Measurements from ENCODE around the gene GORAB. TPM values are rescaled to one million over a fixed set of nuclear protein-coding genes. Genes with fewer than 3 reads are reported as not detected.

The GORAB gene
- polyA plus RNA-seq, 1 of the 3 experiments (the other 2 are of a cell fraction) = 10.5 TPM

- no peaks in the 10 kb centered on the region for H3K4me1 ChIP-seq (ENCODE audit: control insufficient read depth in 1 of 2, insufficient read depth in 2 of 2, low read depth in 1 of 2, low read length in 1 of 2)
- H3K27me3 ChIP-seq (ENCODE audit: insufficient read depth) = no peaks in the 10 kb centered on the region
- no peak overlapping the region for H3K9ac ChIP-seq
- 57% methylated on average over 3 of the region's 3 CpGs for WGBS (ENCODE audit: low lambda C conversion rate)
- H3K4me3 ChIP-seq (ENCODE audit: low read depth in 2 of 2, low read length in 1 of 2) = no peak overlapping the region
- H3F3A ChIP-seq (replicated peaks; ENCODE audit: insufficient read depth) = no peaks in the 10 kb centered on the region
- H3K79me2 ChIP-seq (ENCODE audit: insufficient read depth) = no peaks in the 10 kb centered on the region
- H3K9me3 ChIP-seq = 0 out of 2 replicates have a peak, but pooled peaks cover 4% of the 10 kb centered on the region
- H3K4me2 ChIP-seq = no peak overlapping the region
- H3K27ac ChIP-seq (ENCODE audit: low read depth in 2 of 2, low read length in 1 of 2) = no peak overlapping the region
- TF ChIP-seq JUND (IDR thresholded peaks at IDR 0.05) = no peak
- TF ChIP-seq RCOR1 (IDR thresholded peaks at IDR 0.05; ENCODE audit: low read length) = no peak
- no peak for TF ChIP-seq REST (IDR thresholded peaks at IDR 0.05; ENCODE audit: low read depth, low read length)
- no peaks in the 10 kb centered on the region for H4K20me1 ChIP-seq (ENCODE audit: insufficient read depth)
- no peaks in the 10 kb centered on the region for H3K36me3 ChIP-seq (replicated peaks in 1 of 2; ENCODE audit: control insufficient read depth in 1 of 2, insufficient read depth in 2 of 2, low read length in 1 of 2)
- ChIA-PET CTCF (interaction anchor here (1.1 kb wide), 1 partner anchor 12 kb away, joined by 3 read pairs; no protein-coding TSS in a partner anchor), POLR2A (no interaction called here)
- no peak for DNase-seq
- H3K9me2 ChIP-seq = no peaks in the 10 kb centered on the region
- no peak overlapping the region for H2AFZ ChIP-seq (ENCODE audit: low read depth)
Observed at GRCh38 chr1:170576980-170577379, 45.0 kb downstream of the GORAB start.

- CTCF ChIA-PET = no interaction called here
- 4% methylated on average over 1 of the region's 1 CpG for WGBS (ENCODE audit: low lambda C conversion rate)
- TF ChIP-seq RFX5 (IDR thresholded peaks at IDR 0.05; ENCODE audit: low read length) (no peak), EP300 (IDR thresholded peaks at IDR 0.05; ENCODE audit: borderline replicate concordance in 1 of 2, low read depth in 1 of 2, low read length in 1 of 2) (no peak), USF2 (IDR thresholded peaks at IDR 0.05; ENCODE audit: borderline replicate concordance, low read depth, low read length) (no peak), USF1 (IDR thresholded peaks at IDR 0.05; ENCODE audit: borderline replicate concordance, low read depth) (no peak), CHD2 (IDR thresholded peaks at IDR 0.05; ENCODE audit: low read length, partially characterized antibody) (no peak), PBX3 (IDR thresholded peaks at IDR 0.05) (peak; percentile 4; the same call in 1 of the 2 replicates), SMC3 (IDR thresholded peaks at IDR 0.05; ENCODE audit: low read depth, low read length) (no peak)
- Histone ChIP-seq H3K9me2 (no peaks in the 10 kb centered on the region), H3K27ac (ENCODE audit: low read depth in 2 of 2, low read length in 1 of 2) (no peak overlapping the region), H2AFZ (ENCODE audit: low read depth) (no peak overlapping the region), H3K36me3 (replicated peaks in 1 of 2; ENCODE audit: control insufficient read depth in 1 of 2, insufficient read depth in 2 of 2, low read length in 1 of 2) (no peaks in the 10 kb centered on the region), H3K79me2 (ENCODE audit: insufficient read depth) (no peaks in the 10 kb centered on the region), H3K27me3 (ENCODE audit: insufficient read depth) (no peaks in the 10 kb centered on the region), H3K9me3 (no peaks in the 10 kb centered on the region), H4K20me1 (ENCODE audit: insufficient read depth) (no peaks in the 10 kb centered on the region), H3K9ac (no peak overlapping the region), H3K4me1 (ENCODE audit: control insufficient read depth in 1 of 2, insufficient read depth in 2 of 2, low read depth in 1 of 2, low read length in 1 of 2) (no peaks in the 10 kb centered on the region), H3K4me3 (ENCODE audit: low read depth in 2 of 2, low read length in 1 of 2) (no peak overlapping the region), H3F3A (replicated peaks; ENCODE audit: insufficient read depth) (no peaks in the 10 kb centered on the region), H3K4me2 (no peak overlapping the region)
- no peak for DNase-seq
- POLR2A ChIA-PET = no interaction called here
Observed at GRCh38 chr1:170578359-170578758, 46.4 kb downstream of the GORAB start.
